ENCODE data around the gene FOXI1.

FOXI1 gene

GRCh38 chr5:170108266-170108785 lies 2.6 kb downstream of the FOXI1 start:
- no peak overlapping the region for H3K4me3 ChIP-seq (ENCODE audit: low read length)
- no peak for TF ChIP-seq ZNF274 (IDR thresholded peaks at IDR 0.05; ENCODE audit: low read depth, low read length)

- H3K4me3 ChIP-seq (ENCODE audit: low read length), result no peak overlapping the region
- no peak for TF ChIP-seq ZNF274 (IDR thresholded peaks at IDR 0.05; ENCODE audit: low read depth, low read length)
Measured at GRCh38 chr5:170109059-170110031, 3.6 kb downstream of the FOXI1 start.

- H3K4me3 ChIP-seq (ENCODE audit: low read length), result no peak overlapping the region
- no peak for TF ChIP-seq ZNF274 (IDR thresholded peaks at IDR 0.05; ENCODE audit: low read depth, low read length)
Measured at GRCh38 chr5:170110403-170111087, 4.8 kb downstream of the FOXI1 start.

GRCh38 chr5:170111088-170111785 lies 5.5 kb downstream of the FOXI1 start:
- H3K4me3 ChIP-seq (ENCODE audit: low read length), result no peak overlapping the region
- TF ChIP-seq ZNF274 (IDR thresholded peaks at IDR 0.05; ENCODE audit: low read depth, low read length), result no peak

GRCh38 chr5:170112876-170113521 lies 7.3 kb downstream of the FOXI1 start:
- H3K4me3 ChIP-seq (ENCODE audit: low read length), result no peak overlapping the region
- TF ChIP-seq ZNF274 (IDR thresholded peaks at IDR 0.05; ENCODE audit: low read depth, low read length), result no peak

GRCh38 chr5:170113522-170113900 lies 7.8 kb downstream of the FOXI1 start:
- no peak overlapping the region for H3K4me3 ChIP-seq (ENCODE audit: low read length)
- TF ChIP-seq ZNF274 (IDR thresholded peaks at IDR 0.05; ENCODE audit: low read depth, low read length), result no peak

- no peak for TF ChIP-seq ZNF274 (IDR thresholded peaks at IDR 0.05; ENCODE audit: low read depth, low read length)
- H3K4me3 ChIP-seq (ENCODE audit: low read length), result no peak overlapping the region
Measured at GRCh38 chr5:170114271-170114670, 8.6 kb downstream of the FOXI1 start.

GRCh38 chr5:170115925-170116324 lies 10.2 kb downstream of the FOXI1 start:
- no peak overlapping the region for H3K4me3 ChIP-seq (ENCODE audit: low read length)
- no peak for TF ChIP-seq ZNF274 (IDR thresholded peaks at IDR 0.05; ENCODE audit: low read depth, low read length)

- no peak for TF ChIP-seq ZNF274 (IDR thresholded peaks at IDR 0.05; ENCODE audit: low read depth, low read length)
- no peak overlapping the region for H3K4me3 ChIP-seq (ENCODE audit: low read length)
Measured at GRCh38 chr5:170117736-170118135, 12.0 kb downstream of the FOXI1 start.

GRCh38 chr5:170120576-170120975 lies 14.9 kb downstream of the FOXI1 start:
- TF ChIP-seq ZNF274 (IDR thresholded peaks at IDR 0.05; ENCODE audit: low read depth, low read length), result no peak
- H3K4me3 ChIP-seq (ENCODE audit: low read length), result no peak overlapping the region

GRCh38 chr5:170121321-170121720 lies 15.6 kb downstream of the FOXI1 start:
- no peak for TF ChIP-seq ZNF274 (IDR thresholded peaks at IDR 0.05; ENCODE audit: low read depth, low read length)
- no peak overlapping the region for H3K4me3 ChIP-seq (ENCODE audit: low read length)

GRCh38 chr5:170126061-170126460 lies 20.4 kb downstream of the FOXI1 start:
- TF ChIP-seq ZNF274 (IDR thresholded peaks at IDR 0.05; ENCODE audit: low read depth, low read length), result no peak
- H3K4me3 ChIP-seq (ENCODE audit: low read length), result no peak overlapping the region

GRCh38 chr5:170126626-170127025 lies 20.9 kb downstream of the FOXI1 start:
- TF ChIP-seq ZNF274 (IDR thresholded peaks at IDR 0.05; ENCODE audit: low read depth, low read length), result no peak

GRCh38 chr5:170131235-170131634 lies 25.5 kb downstream of the FOXI1 start:
- no peak overlapping the region for H3K4me3 ChIP-seq (ENCODE audit: low read length)
- TF ChIP-seq ZNF274 (IDR thresholded peaks at IDR 0.05; ENCODE audit: low read depth, low read length), result no peak

More at GRCh38 chr5:170126626-170127025, 20.9 kb downstream of the FOXI1 start:
- no peak overlapping the region for H3K4me3 ChIP-seq (ENCODE audit: low read length)

Data from GM08714 (cell line).